Common myeloid progenitor, CD34-positive (primary cell): ENCODE data around the gene SLC9C2.
"Not testable (repeated sequence)": the region's sequence is repeated elsewhere in the genome, so short reads cannot be mapped to it uniquely, and the experiment has no call there.

Experiments used
- CTCF ChIA-PET: fragments of 350-600 bp; sonication (Branson Sonifier 250); formaldehyde crosslinking; loops from one replicate; lab custom pipeline; 2021; ENCODE audit warnings: antibody characterized with exemption; lab: Charles Lee
- POLR2A ChIA-PET: fragments of 350-600 bp; sonication (Branson Sonifier 250); formaldehyde crosslinking; loops from one replicate; lab custom pipeline; 2021; ENCODE audit warnings: antibody characterized with exemption; lab: Charles Lee
- DNase-seq, 3 donors: peaks; one replicate each; pipeline versions ENCODE4 v3.0.0 to v3.0.0-alpha.2; 2013
- H3K27ac ChIP-seq, 2 experiments: 1 replicate in 1 of 2; 2 replicates in 1 of 2; pipeline ENCODE4 v1.7.0; 2013; ENCODE audit warnings: inconsistent platforms in 2 of 2, low read length in 2 of 2, mild to moderate bottlenecking in 2 of 2, low read depth in 1 of 2, moderate library complexity in 1 of 2; ENCODE audit not compliant: severe bottlenecking in 2 of 2, insufficient read depth in 1 of 2, poor library complexity in 1 of 2
- H3K27me3 ChIP-seq, 5 experiments: replicated peaks in 2 of 5; 1 replicate in 3 of 5; 2 replicates in 2 of 5; pipeline versions ENCODE4 v1.6.1 to v1.7.0; 2013; ENCODE audit warnings: low read length in 4 of 5, mild to moderate bottlenecking in 2 of 5, moderate library complexity in 2 of 5, inconsistent platforms in 1 of 5; ENCODE audit not compliant: insufficient read depth in 5 of 5, control insufficient read depth in 4 of 5
- H3K36me3 ChIP-seq, 4 experiments: 1 replicate in 2 of 4; 2 replicates in 2 of 4; pipeline versions ENCODE4 v1.6.1 to v1.7.0; 2013; ENCODE audit warnings: low read length in 3 of 4, control low read depth in 1 of 4, mild to moderate bottlenecking in 1 of 4; ENCODE audit not compliant: control insufficient read depth in 4 of 4, insufficient read depth in 4 of 4
- H3K4me1 ChIP-seq, 4 experiments: 1 replicate in 3 of 4; 2 replicates in 1 of 4; pipeline versions ENCODE4 v1.6.1 to v1.7.1; 2013; ENCODE audit warnings: low read length in 3 of 4, mild to moderate bottlenecking in 3 of 4, control low read depth in 1 of 4, inconsistent platforms in 1 of 4, moderate library complexity in 1 of 4; ENCODE audit not compliant: control insufficient read depth in 4 of 4, insufficient read depth in 4 of 4; ENCODE audit errors: control extremely low read depth in 1 of 4
- H3K4me3 ChIP-seq, 7 experiments: 1 replicate in 4 of 7; 2 replicates in 3 of 7; pipeline versions ENCODE4 v1.5.1 to v1.7.0; 2013; ENCODE audit warnings: mild to moderate bottlenecking in 7 of 7, low read length in 6 of 7, moderate library complexity in 6 of 7, inconsistent platforms in 2 of 7, low read depth in 2 of 7, control low read depth in 1 of 7; ENCODE audit not compliant: insufficient read depth in 4 of 7, control insufficient read depth in 1 of 7; ENCODE audit errors: extremely low read depth in 1 of 7
- H3K9me3 ChIP-seq, 5 experiments: 1 replicate in 4 of 5; 2 replicates in 1 of 5; pipeline versions ENCODE4 v1.6.1 to v1.7.1; 2013; ENCODE audit warnings: low read length in 4 of 5, mild to moderate bottlenecking in 2 of 5, inconsistent platforms in 1 of 5, low read depth in 1 of 5, moderate library complexity in 1 of 5; ENCODE audit not compliant: control insufficient read depth in 4 of 5, insufficient read depth in 2 of 5; ENCODE audit errors: control extremely low read depth in 1 of 5
- WGBS: methylation state at CpG from one replicate; pipeline ENCODE4 v1.1.5; 2013; ENCODE audit not compliant: insufficient coverage; 5-methylcytosine and 5-hydroxymethylcytosine counted together

The SLC9C2 gene

GRCh38 chr1:173580658-173581057 lies 22.2 kb downstream of the SLC9C2 start:
- ChIA-PET CTCF (interaction anchor here (0.7 to 1.2 kb wide), 2 partner anchors 10 to 14 kb away, joined by 3 to 4 read pairs; no protein-coding TSS in a partner anchor), POLR2A (no interaction called here)
- 100% methylated on average over 1 of the region's 3 CpGs for WGBS
- no peaks in the 10 kb centered on the region for H3K4me1 ChIP-seq
- H3K9me3 ChIP-seq = no peaks in the 10 kb centered on the region
- H3K27me3 ChIP-seq = no peaks in the 10 kb centered on the region
- H3K36me3 ChIP-seq = no peaks in the 10 kb centered on the region
- no peak overlapping the region for H3K4me3 ChIP-seq
- H3K27ac ChIP-seq = no peak overlapping the region
- DNase-seq = no peak

DNA sequence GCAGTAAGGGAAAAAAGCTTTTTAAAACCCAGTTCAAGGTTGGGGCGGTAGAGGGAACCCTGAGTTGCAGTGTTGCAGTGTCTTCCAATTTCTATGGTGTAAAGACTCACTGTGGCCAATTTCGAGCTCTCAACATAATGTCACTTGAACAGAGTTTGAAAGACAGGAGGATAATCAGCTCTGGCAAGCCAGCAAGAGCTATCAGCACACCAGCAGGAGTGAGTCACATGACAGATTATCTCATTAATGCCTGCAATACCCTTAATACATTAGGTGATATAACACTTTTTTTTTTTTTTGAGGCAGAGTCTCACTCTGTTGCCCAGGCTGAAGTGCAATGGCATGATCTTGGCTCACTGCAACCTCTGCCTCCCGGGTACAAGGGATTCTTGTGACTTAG lies 22.8 kb downstream of the SLC9C2 start:
- Histone ChIP-seq H3K27me3 (no peaks in the 10 kb centered on the region), H3K4me3 (no peak overlapping the region), H3K9me3 (no peaks in the 10 kb centered on the region), H3K4me1 (no peaks in the 10 kb centered on the region), H3K27ac (no peak overlapping the region), H3K36me3 (no peaks in the 10 kb centered on the region)
- POLR2A ChIA-PET = no interaction called here
- 97% methylated on average over 3 of the region's 3 CpGs for WGBS
- DNase-seq = no peak
- CTCF ChIA-PET = interaction anchor here (0.7 to 1.2 kb wide), 3 partner anchors 11 to 720 kb away, joined by 3 to 4 read pairs (median 3); no protein-coding TSS in a partner anchor

- H3K4me1 ChIP-seq = no peaks in the 10 kb centered on the region
- no peak overlapping the region for H3K27ac ChIP-seq
- ChIA-PET CTCF (no interaction called here), POLR2A (no interaction called here)
- H3K27me3 ChIP-seq = no peaks in the 10 kb centered on the region
- H3K36me3 ChIP-seq = no peaks in the 10 kb centered on the region
- H3K9me3 ChIP-seq = no peaks in the 10 kb centered on the region
- H3K4me3 ChIP-seq = no peak overlapping the region
- WGBS = 100% methylated on average over 3 of the region's 4 CpGs
- DNase-seq = no peak
Observed at GRCh38 chr1:173573596-173573995, 29.3 kb downstream of the SLC9C2 start.

- DNase-seq = no peak
- CTCF ChIA-PET = no interaction called here
- 100% methylated on average over 1 of the region's 3 CpGs for WGBS
Observed at GRCh38 chr1:173572201-173572873, 30.5 kb downstream of the SLC9C2 start.

DNA sequence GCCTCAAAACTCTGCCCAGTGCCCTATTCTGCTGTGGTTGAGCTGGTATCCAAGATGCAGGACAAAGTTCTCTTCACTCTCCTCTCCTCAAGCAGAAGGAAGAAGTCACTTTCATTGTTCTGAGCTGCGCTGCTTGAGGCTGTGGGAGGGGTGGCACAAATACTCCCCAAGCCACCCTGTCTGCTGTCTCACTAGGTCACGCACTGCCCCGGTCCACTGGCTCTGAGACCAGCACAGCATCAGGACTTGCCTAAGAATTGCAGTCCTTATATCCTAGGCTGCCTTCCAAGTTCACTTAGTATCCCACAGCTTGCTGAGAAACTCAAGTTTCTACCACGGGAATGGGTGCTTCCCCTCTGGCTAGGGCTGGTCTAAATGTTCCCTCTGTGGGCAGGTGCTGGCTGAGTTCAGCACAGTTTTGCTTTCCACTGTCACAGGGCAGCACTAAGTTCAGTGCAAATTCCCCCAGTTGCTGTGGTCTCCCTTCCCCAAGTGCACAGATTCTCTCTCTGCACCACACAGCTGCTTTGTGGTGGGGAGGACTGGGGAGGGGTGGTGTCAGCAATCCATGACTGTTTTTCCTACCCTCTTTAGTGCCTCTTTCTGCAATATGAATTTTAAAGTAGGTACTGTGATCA lies 32.4 kb downstream of the SLC9C2 start:
- 90% methylated on average over 4 of the region's 4 CpGs for WGBS
- ChIA-PET CTCF (no interaction called here), POLR2A (no interaction called here)
- DNase-seq = no peak
- H3K27ac ChIP-seq = no peak overlapping the region
- no peak overlapping the region for H3K4me3 ChIP-seq
- H3K36me3 ChIP-seq = no peaks in the 10 kb centered on the region
- H3K27me3 ChIP-seq = no peaks in the 10 kb centered on the region
- peaks cover 0 to 3% (median 0%) of the 10 kb centered on the region in 5 experiments for H3K9me3 ChIP-seq
- no peaks in the 10 kb centered on the region for H3K4me1 ChIP-seq

More at GRCh38 chr1:173572201-173572873, 30.5 kb downstream of the SLC9C2 start:
- Histone ChIP-seq H3K27me3 (no peaks in the 10 kb centered on the region), H3K4me3 (no peak overlapping the region), H3K36me3 (no peaks in the 10 kb centered on the region), H3K4me1 (no peaks in the 10 kb centered on the region), H3K9me3 (peaks cover 0 to 3% (median 0%) of the 10 kb centered on the region in 5 experiments), H3K27ac (no peak overlapping the region)
- POLR2A ChIA-PET = no interaction called here

DNA sequence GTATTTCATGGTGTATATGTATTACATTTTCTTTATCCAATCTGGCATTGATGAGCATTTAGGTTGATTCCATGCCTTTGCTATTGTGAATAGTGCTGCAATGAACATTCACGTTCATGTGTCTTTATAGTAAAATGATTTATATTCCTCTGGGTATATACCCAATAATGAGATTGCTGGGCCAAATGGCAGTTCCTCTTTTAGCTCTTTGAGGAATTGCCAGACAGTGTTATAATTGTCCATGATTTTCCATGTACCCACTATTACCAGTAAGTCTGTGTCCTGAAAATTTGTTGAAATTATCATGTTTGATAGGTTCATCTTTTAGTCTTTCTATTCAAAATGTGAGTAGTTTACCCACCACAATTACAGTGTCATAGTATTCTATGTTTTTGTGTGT lies 34.4 kb downstream of the SLC9C2 start:
- WGBS = no CpG with 5 or more reads among the region's 1 CpG
- Histone ChIP-seq H3K9me3 (peaks cover 0 to 3% (median 0%) of the 10 kb centered on the region in 5 experiments), H3K4me3 (no peak overlapping the region), H3K4me1 (no peaks in the 10 kb centered on the region), H3K27ac (no peak overlapping the region), H3K36me3 (no peaks in the 10 kb centered on the region), H3K27me3 (no peaks in the 10 kb centered on the region)
- CTCF ChIA-PET = no interaction called here
- DNase-seq = no peak
- POLR2A ChIA-PET = no interaction called here

DNA sequence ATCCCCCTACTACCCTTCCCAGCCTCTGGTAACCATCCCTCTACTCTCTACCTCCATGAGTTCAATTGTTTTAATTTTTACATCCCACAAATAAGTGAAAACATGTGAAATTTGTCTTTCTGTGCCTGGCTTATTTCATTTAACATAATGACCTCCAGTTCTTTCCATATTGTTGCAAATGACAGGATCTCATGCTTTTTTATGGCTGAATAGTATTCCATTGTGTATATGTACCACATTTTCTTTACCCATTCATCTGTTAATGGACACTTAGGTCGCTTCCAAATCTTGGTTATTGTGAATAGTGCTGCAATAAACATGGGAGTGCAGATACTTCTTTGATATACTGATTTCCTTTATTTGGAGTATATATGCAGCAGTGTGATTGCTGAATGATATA lies 39.0 kb downstream of the SLC9C2 start:
- WGBS = no CpG with 5 or more reads among the region's 1 CpG
- POLR2A ChIA-PET = not testable (repeated sequence)

More for the DNA sequence above, 39.0 kb downstream of the SLC9C2 start:
- H3K4me3 ChIP-seq, H3K4me1 ChIP-seq, H3K27me3 ChIP-seq, H3K9me3 ChIP-seq, H3K36me3 ChIP-seq, CTCF ChIA-PET, DNase-seq, H3K27ac ChIP-seq: not testable (repeated sequence)
